ENCODE results near the gene PSME2.
A peak's percentile ranks its signal among the peaks of the same experiment; 100 is the strongest.

The PSME2 gene

GRCh38 chr14:24093901-24094840 is 52.2 kb downstream of the PSME2 start, which contains the start of gene PCK2:
PCK2 (plus strand) TSS chr14:24094311; CDS start chr14:24094406, 95 bp downstream.
- DNase-seq (ENCODE audit: low read depth): peak; percentile 85
